RPMI8226 (cell line): Measurements from ENCODE around the gene HBG2.
A peak's percentile ranks its signal among the peaks of the same experiment; 100 is the strongest.

ENCODE experiments used
- DNase-seq: peaks from one replicate; pipeline ENCODE4 v3.0.0-alpha.2; 2015

Gene HBG2

GRCh38 chr11:5247472-5248192 lies 6.9 kb downstream of the HBG2 start:
- no peak for DNase-seq

GRCh38 chr11:5246772-5247471 lies 7.7 kb downstream of the HBG2 start:
- no peak for DNase-seq

DNA sequence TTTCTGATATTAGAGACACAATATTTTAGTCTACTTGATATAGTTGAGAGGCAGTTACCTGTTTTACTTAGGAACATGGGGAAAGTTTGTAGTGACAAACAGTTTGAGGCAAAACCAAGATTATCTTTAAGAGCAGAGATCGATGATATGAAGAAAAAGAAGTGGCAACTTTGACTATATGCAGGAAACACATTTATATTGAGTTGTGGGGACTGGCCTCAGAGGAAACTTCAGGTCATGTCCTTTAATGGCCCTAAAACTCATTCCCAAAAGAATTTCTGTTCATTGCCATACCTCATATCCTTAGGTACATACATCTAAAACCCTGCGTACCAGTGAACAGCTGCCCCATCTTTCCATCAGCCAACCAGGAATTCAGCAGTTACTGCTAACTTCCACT lies 9.4 kb downstream of the HBG2 start:
- no peak for DNase-seq

GRCh38 chr11:5243816-5244180 lies 10.8 kb downstream of the HBG2 start:
- DNase-seq = no peak

- peak; percentile 23 for DNase-seq
Observed at GRCh38 chr11:5242933-5243815, 11.4 kb downstream of the HBG2 start.

- no peak for DNase-seq
Observed at GRCh38 chr11:5242208-5242607, 12.4 kb downstream of the HBG2 start.

DNA sequence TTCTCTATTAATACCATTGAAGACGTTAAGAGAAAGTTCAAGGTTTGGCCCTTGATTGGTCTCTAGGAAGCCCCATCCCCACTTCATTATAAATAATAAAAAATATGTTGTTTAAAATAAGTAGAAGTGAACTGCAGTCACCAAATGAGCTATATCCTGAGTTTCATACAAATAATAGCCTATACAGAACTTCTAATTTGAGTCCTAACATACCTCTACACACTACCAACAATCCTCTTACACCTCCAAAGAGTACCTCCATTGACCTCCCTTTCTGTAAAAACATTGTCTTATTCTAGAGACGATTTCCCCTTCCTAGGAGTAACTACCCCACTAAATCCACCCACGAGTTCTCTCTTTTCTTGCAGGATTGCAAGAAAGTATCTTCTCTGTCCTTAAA lies 13.1 kb downstream of the HBG2 start:
- DNase-seq = no peak

DNA sequence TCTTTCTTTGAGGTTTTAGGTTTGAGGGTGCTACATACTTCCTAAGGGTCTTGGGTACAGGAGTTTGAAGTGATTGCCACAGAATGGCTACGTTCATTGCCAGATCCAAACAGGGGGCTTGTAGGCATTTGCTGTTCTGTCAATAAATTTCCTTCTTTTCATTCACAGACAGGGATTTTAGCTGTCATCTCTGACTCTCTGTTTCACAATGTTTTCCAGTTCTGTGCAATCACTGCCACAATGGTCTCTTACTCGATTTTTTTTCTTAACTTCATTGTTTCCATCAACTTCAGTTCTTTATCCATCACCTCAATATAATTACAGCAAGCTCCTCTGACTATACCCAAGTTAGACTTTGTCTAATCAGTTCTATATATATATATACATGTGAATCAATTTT lies 14.1 kb downstream of the HBG2 start:
- no peak for DNase-seq

GRCh38 chr11:5240056-5240455 lies 14.5 kb downstream of the HBG2 start:
- no peak for DNase-seq

GRCh38 chr11:5239046-5239445 lies 15.5 kb downstream of the HBG2 start:
- DNase-seq = no peak

GRCh38 chr11:5238486-5238885 lies 16.1 kb downstream of the HBG2 start:
- DNase-seq = no peak

DNA sequence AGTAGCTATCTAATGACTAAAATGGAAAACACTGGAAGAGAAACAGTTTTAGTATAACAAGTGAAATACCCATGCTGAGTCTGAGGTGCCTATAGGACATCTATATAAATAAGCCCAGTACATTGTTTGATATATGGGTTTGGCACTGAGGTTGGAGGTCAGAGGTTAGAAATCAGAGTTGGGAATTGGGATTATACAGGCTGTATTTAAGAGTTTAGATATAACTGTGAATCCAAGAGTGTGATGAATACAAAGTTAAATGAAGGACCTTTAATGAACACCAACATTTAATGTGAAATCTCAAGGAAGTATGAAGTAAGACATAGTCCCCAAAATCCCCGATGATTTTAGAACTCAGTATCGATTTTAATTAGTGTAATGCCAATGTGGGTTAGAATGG lies 17.2 kb downstream of the HBG2 start:
- no peak for DNase-seq

DNA sequence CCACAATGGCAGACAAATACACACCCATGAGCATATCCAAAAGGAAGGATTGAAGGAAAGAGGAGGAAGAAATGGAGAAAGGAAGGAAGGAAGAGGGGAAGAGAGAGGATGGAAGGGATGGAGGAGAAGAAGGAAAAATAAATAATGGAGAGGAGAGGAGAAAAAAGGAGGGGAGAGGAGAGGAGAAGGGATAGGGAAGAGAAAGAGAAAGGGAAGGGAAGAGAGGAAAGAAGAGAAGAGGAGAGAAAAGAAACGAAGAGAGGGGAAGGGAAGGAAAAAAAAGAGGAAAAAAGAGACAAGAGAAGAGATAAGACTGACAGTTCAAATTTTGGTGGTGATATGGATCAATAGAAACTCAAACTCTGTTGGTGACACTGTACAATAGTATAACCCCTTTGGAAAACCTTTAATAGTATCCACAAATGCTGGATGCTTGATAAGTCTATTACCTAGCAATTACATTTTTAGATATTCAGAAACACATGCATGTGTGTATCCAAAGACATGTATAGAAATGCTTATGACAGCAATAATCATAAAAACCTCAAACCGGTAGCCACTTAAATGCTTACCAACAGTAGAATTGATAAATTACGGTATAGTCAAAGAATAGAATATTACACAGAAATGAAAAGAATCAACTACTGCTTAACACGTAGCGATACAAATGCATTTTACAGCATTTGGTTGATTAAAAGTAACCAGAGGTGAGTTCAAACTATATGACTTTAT lies 19.1 kb downstream of the HBG2 start:
- DNase-seq = no peak

DNA sequence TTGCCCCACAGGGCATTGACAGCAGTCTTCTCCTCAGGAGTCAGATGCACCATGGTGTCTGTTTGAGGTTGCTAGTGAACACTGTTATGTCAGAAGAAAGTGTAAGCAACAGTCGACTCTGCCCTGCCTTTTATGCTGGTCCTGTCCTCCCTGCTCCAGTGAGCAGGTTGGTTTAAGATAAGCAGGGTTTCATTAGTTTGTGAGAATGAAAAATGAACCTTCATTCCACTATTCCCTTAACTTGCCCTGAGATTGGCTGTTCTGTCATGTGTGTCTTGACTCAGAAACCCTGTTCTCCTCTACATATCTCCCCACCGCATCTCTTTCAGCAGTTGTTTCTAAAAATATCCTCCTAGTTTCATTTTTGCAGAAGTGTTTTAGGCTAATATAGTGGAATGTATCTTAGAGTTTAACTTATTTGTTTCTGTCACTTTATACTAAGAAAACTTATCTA lies 20.2 kb downstream of the HBG2 start, which contains the start of gene HBD:
Gene HBD (minus strand): TSS at position 103 of the 454 bp plus-strand sequence. CDS start 50 bp downstream, at position 53.
- DNase-seq = peak; percentile 10

DNA sequence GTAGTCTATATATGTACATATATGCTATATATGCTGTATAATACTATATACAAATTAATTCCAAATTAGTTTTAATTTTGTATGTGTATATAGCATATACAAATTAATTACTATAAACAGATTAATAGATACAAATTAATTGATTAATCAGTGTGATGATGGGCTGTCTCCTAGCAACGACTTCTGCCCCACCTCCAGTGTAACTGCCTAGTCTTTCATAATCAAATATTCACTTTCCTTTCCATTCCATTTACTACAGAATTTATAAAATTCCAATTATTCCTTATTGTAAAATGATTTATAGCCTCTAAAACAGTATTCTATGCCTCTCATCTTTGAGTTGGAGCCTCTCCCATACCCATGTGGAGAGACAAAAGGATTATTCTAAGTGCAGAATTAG lies 21.3 kb downstream of the HBG2 start:
- no peak for DNase-seq

GRCh38 chr11:5232821-5233220 lies 21.8 kb downstream of the HBG2 start:
- DNase-seq = no peak

DNA sequence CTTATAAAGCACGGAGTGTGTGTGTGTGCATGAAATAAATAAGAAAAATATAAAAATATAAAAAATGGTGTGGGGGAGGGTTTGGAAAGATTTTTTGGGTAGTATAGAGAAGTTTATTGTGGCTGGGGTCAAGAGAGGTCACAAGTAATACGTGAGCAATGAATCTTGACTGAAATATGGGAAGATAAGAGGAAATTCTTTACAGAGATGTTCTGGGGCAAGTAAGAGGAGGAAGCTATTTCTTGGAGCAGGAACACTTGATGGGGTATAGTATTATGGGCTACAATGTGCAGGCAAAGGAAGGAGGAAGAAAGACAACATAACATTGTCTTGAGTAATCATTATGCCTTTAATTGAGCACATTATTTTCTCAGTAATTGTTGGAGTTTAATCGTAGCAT lies 22.4 kb downstream of the HBG2 start:
- DNase-seq = no peak

- DNase-seq = no peak
Observed at GRCh38 chr11:5231111-5231510, 23.5 kb downstream of the HBG2 start.

DNA sequence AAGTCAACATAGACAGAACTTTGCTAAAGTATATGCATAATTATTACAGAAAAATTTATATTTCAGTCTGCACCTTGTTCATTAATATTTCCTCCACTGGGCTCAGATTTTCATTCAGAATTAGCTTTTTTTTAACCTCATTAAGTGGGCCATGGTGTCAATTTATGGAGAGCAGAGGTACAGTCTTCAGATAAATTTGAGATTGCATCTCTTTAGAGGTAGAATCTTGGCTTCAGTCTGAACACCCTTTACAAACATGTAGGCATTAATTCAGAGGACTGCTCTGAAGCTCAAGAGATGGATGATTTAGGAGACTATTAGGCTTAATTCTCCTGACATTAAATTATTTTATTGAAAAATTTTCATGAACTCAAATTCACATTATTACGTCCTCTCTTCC lies 24.3 kb downstream of the HBG2 start:
- no peak for DNase-seq

GRCh38 chr11:5229796-5230195 lies 24.8 kb downstream of the HBG2 start:
- DNase-seq = no peak

DNA sequence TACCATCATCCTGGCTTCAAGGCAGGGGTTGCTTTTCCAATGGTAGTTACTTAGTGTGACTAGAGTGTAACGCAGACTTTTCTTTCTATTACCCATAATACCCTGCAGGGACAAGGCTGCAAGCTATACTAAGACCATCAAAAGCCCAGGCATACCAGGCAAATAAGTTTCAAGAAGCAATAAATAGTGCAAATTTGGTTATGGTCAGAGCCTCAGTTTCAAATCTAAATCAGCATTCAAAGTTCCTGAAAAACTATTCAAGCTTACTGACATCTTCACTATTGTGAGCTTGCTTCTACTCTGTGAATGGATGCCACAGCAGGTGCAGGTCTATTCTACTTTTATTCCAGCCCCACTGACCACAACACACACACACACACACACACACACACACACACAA lies 25.2 kb downstream of the HBG2 start:
- DNase-seq = no peak

- no peak for DNase-seq
Observed at GRCh38 chr11:5228124-5228523, 26.5 kb downstream of the HBG2 start.

- DNase-seq = no peak
Observed at GRCh38 chr11:5227681-5228080, 26.9 kb downstream of the HBG2 start.
